ENCODE measurements around the gene MB21D2.

DNA sequence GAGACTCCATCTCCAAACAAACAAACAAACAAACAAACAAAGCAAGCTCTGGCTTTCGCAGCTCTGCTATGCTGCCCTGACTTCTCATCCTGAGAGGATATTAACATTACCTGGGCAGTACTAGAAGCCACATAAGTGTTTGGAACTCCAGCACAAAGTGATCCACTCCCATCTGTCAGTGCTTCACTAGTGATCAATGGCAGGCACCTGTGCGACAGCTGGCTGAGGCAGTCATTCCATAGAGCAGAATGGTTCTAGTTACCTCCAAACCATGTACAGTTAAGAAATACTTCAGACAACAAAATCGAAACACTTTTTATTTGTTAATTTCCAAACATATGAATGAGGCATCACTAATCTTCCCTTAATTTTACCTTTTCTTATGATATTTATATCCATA lies 2.8 kb upstream of the MB21D2 start:
- TF ChIP-seq CTCF (optimal IDR thresholded peaks at IDR 0.05 in 1 of 3, IDR thresholded peaks at IDR 0.05 in 1 of 3, conservative IDR thresholded peaks at IDR 0.05 in 1 of 3; ENCODE audit: extremely low read depth in 1 of 3, insufficient read depth in 2 of 3, low read length in 3 of 3): no peak
- TF ChIP-seq EZH2 (IDR thresholded peaks at IDR 0.05; ENCODE audit: low read length): no peak
